HG02759 (cell line): ENCODE results near the gene SYNE1.
"Not testable (repeated sequence)": the region's sequence is repeated elsewhere in the genome, so short reads cannot be mapped to it uniquely, and the experiment has no call there.

Experiments used
- ATAC-seq: cut with Tn5 transposase; IDR thresholded peaks from one replicate; pipeline ENCODE4 v1.9.1; 2021; ENCODE audit warnings: mild to moderate bottlenecking, moderate library complexity; ENCODE audit not compliant: unreplicated experiment

Gene SYNE1, protein sequence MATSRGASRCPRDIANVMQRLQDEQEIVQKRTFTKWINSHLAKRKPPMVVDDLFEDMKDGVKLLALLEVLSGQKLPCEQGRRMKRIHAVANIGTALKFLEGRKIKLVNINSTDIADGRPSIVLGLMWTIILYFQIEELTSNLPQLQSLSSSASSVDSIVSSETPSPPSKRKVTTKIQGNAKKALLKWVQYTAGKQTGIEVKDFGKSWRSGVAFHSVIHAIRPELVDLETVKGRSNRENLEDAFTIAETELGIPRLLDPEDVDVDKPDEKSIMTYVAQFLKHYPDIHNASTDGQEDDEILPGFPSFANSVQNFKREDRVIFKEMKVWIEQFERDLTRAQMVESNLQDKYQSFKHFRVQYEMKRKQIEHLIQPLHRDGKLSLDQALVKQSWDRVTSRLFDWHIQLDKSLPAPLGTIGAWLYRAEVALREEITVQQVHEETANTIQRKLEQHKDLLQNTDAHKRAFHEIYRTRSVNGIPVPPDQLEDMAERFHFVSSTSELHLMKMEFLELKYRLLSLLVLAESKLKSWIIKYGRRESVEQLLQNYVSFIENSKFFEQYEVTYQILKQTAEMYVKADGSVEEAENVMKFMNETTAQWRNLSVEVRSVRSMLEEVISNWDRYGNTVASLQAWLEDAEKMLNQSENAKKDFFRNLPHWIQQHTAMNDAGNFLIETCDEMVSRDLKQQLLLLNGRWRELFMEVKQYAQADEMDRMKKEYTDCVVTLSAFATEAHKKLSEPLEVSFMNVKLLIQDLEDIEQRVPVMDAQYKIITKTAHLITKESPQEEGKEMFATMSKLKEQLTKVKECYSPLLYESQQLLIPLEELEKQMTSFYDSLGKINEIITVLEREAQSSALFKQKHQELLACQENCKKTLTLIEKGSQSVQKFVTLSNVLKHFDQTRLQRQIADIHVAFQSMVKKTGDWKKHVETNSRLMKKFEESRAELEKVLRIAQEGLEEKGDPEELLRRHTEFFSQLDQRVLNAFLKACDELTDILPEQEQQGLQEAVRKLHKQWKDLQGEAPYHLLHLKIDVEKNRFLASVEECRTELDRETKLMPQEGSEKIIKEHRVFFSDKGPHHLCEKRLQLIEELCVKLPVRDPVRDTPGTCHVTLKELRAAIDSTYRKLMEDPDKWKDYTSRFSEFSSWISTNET (N-terminal part only)

DNA sequence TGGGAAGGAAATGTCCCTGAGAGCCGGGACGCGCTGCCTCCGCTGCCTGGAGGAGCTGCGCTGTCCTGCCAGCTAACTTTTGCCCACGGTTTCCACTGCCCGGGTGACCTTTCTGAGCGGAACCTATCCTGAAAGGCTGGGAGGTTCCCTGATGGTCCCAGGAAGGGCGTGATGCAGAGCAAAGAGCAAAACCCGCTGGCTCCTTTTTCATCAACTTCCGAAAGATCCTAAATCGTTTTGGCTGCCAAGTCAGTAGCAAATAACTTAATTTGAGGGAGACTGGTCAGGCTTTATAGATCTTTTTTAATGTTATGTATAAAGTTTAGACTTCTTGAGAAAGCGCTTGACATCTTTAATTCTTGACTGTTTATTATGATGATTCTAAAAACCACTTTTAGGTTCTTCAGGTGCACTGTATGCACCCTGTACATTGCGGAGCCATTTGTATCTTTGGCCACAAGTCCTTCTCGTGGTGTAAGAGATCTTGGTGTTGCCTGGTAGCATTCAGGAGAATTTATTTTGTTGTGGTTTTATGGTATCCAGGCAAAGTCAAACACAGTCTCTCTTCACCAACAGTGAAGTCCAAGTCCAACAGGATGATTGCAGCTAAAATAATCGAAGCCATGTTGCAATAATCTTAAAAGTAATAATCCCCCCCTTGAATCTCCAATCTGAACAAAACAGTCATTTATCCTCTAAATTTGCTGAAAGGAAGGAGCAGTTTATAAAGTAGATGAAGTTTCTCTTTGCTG, at the start of gene SYNE1:
SYNE1 (minus strand) TSS at position 67 of the 752 bp plus-strand sequence. CDS start 9,031 bp downstream, outside the sequence.
- ATAC-seq: no peak

DNA sequence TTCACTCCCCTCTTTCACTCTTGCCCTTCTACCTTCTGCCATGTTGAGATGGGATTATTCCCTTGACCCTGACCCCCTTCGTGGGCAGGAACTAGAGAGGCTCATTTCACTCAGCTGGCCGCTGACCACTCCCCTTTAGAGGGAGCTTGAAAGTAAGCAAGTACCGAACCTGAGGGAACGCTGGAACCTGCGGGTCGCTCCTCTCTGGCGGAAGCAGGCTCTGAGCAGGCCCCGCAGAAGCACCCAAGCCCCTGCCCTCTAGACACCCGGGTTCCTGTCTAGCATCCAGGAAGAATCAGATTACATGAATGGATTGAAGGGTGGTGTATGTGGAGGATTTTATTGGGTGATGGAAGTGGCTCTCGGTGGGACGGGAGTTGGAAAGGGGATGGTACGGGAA, 48.7 kb upstream of the SYNE1 start:
- ATAC-seq: no peak

DNA sequence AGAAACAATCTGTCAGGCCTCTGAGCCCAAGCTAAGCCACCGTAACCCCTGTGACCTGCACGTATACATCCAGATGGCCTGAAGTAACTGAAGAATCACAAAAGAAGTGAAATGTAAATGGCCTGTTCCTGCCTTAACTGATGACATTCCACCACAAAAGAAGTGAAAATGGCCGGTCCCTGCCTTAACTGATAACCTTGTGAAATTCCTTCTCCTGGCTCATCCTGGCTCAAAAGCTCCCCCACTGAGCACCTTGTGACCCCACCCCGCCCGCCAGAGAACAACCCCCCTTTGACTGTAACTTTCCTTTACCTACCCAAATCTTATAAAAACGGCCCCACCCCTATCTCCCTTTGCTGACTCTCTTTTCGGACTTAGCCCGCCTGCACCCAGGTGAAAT, 45.8 kb upstream of the SYNE1 start:
- ATAC-seq: not testable (repeated sequence)

DNA sequence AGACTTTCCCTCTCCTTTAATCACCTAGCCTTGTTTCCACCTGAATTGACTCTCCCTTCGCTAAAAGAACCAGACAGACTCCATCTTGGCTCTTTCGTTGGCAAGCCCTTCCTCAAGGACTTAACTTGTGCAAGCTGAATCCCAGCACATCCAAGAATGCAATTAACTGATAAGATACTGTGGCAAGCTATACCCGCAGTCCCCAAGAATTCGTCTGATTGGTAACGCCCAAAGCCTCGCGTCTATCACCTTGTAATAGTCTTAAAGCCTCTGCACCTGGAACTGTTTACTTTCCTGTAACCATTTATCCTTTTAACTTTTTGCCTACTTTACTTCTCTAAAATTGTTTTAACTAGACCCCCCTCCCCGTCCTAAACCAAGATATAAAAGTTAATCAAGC, 45.0 kb upstream of the SYNE1 start:
- ATAC-seq: no peak

DNA sequence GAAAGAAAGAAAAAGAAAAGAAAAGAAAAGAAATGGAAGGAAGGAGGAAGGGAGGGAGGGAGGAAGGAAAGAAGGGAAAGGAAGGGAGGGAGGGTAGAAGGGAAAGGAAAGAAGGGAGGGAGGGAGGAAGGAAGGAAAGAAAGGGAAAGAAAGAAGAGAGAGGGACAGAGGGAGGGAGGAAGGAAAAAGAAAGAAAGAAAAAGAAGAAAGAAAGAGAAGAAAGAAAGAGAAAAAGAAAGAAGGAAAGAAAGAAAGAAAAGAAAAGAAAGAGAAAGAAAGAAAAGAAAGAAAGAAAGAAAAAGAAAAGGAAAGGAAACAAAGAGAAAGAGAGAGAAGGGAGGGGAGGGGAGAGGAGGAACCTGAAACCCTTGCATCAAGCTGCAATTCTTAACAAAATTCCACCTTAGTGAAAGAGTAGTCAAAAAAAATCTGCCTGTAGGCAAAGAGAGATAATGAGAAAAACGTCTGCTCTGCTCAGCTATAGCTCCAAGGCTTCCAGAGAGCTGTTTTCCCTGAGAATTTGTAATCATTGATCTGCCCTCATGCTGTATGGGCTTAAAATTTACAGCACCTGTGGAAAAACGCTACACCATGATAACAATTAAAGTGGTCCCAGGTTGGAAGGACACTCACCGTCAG, 43.8 kb upstream of the SYNE1 start:
- ATAC-seq: no peak

DNA sequence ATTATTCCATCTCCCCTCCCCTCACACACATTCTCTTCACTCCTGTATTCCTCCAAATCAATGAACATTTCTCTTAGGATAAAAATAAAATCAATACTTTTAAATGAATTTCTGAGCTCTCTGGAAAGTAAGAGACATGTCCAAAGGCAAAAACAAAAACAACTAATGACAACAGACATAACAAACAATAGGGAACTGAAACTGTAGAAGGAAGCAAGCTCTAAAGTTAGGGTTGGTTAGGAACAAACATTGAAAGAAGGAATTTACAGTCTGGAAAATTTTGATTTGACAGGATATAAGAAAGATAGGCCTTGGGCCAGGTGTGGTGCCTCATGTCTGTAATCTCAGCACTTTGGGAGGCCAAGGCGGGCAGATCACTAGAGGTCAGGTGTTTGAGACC, 43.0 kb upstream of the SYNE1 start:
- ATAC-seq: no peak

DNA sequence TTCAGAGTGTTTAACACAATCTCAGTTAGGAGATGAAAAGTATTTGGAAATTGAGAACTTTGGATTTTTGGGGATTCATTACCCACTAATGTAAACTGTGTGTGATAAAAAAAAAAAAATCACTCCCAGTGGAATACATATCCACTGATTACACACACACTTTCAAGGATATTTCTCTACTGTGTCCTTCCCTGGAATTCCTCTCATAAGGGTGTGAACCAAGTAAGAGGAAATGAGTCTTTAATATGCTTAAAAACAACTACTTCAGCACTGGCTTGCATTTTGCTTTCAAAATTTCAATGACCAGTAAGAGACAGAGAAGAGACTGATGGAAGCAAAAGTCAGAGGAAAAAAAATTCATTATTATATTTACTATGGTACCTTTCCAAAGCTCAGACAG, 36.1 kb upstream of the SYNE1 start:
- no peak for ATAC-seq

DNA sequence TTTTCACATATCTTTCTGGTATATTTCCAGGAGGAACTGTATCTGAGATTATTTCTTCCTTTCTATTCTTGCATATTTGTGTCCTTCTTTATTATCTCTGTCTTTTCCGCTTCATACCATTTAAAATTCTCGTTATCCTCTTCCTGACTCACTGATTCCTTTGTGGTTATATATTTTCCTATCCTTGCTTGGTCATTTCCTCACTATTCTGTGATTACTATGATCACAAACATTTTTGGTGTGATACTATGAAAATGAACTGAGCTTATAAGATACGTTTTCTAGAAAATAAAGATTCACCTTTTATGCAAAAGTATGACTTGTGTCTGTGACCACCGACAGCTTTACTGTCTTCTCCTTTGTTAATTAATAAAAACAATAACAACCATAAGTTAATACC, 34.0 kb upstream of the SYNE1 start:
- ATAC-seq: no peak

DNA sequence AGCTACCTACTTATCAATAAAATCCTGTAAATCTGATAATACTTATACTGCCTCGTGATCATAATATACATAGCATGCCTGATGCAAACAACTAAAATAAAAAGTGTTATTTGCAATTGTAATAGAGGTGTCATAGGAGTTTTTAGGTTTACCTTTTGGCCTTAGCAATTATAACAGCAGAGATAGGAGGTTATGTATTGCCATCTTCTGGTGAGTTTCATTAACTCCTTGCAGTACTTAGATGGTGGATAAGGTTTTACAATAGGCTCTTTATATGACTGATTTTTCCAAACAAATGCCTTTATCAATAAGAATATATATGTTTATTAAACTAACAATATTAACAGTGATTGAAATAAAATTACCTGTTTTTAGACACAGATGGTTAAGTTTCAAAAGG, 32.7 kb upstream of the SYNE1 start:
- no peak for ATAC-seq

DNA sequence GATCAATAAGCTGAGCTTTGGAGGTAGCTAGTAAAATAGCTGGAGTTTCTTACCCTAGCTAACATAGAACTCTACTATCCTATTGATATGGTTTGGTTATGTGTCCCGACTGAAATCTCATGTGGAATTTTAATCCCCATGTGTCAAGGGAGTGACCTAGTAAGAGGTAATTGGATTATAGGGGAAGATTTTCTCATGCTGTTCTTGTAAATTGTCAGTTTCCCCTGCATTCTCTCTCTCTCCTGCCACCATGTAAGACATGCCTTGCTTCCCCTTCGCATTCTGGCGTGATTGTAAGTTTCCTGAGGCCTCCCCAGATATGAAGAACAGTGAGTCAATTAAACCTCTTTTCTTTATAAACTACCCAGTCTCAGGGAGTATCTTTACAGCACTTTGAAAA, 24.6 kb upstream of the SYNE1 start:
- no peak for ATAC-seq

DNA sequence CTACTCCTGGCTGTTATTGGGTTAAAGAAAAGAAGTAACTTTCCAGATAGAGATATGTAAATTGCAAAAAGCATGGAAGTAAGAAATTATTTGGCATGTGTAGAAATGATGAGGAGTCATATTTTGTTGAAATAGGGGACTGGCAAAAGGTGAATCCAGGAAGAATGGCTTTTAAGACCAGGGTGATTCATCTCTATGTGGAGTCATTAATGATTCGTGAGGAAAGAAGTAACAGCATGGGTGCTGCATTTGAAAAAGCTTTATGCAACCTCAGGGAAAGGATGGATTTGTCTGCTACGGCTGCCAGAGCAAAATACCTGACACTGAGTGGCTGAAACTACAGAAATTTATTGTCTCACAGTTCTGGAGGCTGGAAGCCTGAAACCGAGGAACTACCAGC, 14.8 kb upstream of the SYNE1 start:
- no peak for ATAC-seq

DNA sequence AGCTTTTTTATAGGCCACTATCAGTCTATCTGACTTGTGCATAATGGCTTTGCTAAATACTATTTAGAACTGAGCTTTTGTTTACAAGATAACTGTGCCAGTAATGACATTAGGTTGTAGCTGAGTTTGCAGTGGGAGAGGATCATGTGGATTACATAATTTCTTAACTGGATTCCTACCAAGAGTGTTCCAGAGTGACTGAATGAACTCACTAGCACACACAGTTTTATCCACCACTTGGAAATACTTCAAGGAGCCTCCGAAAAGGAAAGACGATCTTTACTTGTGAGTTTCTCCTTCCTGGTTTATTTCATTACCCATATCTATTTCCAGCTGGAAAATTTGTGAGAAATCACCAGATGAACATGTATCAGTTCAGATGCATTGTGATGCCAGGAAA, 10.9 kb upstream of the SYNE1 start:
- ATAC-seq: no peak

DNA sequence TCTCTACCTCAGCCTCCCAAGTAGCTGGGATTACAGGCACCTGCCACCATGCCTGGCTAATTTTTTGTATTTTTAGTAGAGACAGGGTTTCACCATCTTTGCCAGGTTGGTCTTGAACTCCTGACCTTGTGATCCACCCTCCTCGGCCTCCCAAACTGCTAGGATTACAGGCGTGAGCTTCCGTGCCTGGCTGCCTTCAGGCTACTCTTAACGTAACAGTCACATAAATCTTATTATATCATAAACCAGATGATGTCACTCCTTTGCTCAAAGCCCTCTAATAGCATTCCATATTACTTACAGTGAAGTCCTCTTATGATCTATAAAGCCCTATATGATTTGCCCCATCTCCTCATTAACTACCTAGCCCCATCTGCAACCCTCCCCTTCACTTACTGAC, 9.6 kb upstream of the SYNE1 start:
- not testable (repeated sequence) for ATAC-seq

DNA sequence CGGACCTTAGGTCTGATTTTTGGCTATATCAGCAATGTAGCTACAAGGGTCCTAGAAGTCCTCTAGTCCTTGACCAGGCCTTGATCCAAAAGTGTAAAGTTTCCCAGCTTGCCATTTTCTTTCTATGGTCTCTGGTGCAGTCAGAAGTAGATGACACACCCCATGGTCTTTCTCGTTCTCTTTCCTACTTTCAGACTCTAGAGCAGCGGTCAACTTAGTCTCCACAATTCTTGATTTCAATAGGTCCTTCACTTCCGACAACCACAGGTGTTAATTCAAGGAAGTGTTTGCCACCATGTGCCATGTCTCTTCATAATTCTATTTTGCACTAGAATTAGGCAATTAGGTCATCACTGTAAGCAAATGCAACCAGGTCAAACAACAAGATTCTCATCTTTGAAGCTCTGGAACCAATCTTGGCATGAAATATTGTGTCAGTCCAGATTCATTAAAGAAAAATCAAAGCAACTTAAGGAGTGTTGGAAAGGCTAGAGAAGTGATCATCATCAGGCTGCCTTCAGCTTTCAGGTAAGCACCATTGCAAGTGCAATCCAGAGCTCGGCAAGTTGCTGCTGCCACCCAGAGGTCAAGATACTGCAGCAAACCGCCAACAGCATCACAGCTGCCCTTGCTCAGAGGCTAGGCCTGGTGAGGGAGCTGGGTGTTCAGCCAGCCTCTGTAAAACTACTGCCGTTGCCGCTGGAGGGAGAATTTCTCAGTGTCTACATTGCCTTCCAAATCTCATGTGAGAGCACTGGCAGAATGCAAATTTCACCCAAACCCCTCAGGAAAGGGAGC, 5.6 kb upstream of the SYNE1 start:
- peak; percentile 92 for ATAC-seq

DNA sequence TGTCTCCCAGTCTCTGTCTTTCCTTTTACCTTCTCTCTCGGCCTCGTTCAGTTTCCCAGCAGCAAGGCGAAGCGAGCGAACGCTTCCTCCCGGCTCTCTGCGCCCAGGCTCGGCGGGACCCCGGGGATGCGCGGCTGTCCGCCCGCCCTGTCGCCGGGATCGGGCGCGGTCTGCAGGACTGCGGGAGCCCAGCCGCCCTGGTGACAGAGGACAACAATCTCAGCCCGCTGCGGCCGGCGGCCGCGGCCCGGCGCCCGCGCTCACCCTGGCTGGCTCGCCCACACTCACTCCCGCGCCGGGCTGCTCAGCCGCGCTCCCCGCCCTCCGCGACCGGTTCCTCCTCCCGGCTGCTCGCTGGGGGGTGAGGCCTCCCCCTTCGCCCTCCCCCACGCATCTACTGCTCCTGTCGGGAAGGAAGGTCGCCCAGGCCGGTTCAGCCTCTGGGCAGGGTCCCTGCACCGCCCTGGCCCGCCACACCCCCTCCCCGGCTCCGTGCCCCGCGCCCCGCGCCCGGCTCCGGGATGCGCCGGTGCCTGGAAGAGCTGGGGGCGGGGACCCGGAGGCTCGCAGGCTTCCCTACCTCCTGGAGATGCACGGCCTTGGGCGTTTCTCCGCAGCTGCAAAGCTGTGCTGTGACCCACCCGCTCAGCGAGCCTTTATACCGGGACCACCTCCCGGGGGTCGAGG, 410 bp downstream of the SYNE1 start:
- ATAC-seq: peak; percentile 61

DNA sequence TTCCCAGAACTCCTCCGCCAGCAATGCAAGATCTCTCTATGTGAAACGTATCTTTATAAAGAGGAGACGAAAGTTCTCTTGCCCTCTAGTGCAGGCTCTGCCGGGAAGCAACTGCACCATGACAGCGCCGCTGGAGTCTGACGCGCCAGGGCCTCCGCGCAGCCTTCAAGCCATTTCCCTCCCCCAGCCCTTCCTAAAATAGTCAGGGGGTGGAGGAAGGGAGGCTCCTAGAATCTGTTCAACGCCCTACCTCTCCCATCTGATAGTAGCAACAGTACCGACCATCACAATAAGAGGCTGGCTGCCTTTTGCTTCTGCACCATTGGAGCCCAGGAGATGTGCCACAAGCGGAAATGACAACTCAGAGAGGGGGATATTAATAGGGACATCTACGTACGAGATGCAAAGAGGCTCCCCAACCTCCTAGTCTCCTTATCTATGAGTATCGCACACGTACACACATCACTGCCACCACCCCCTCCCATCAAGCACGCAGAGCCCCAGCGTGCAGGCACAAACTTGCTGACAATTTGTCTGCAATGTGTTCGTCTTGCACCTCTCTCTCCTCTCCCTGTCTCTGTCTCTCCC, 1.0 kb downstream of the SYNE1 start:
- peak; percentile 43 for ATAC-seq

DNA sequence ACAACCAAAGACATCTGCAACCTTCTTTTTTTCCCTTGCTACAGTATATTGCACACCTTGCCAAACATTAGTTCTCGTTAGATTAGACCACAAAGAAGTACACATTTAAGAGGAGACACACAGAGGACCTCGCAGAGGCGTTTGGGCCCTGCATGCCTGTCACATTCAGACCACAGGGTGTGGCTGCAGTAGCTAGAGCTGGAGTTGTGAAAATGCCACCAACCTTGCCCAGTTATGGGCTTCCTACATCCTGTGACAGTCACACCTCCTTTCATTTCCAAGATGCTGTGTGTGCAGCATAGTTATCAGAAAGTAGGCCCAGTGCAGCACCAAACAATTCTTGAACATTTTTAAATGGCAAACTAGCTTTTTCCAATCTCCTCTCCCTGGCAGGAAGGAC, 2.4 kb downstream of the SYNE1 start:
- ATAC-seq: peak; percentile 46

DNA sequence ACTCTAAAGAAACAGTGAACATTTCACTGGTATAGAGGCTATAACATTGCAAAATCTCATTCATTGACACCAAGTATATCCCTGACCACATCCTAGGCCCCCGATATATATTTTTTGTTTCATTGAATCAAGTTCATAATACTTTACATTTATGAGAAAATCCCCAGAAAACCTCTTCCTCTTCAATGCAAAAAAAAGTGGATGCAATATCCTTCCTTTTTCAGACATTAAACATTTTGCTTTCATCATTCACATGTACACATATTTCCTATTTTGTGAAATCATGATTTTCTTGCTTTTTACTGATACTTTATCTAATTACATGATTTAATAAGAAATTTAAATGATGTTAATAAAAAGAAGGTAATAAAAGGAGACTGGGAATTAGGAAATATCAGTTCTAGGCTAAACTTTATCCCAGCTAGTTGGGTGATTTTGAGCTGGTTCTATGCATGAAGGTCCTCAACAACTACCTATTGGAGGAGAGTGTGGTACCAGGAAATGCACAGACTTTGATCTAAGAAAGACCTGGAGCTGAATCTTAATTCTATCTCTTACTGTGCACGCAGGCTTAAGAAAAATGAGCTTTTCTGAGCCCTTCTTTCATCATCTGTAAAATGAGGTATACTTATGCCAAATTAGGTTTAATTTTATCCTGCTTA, 4.9 kb downstream of the SYNE1 start:
- no peak for ATAC-seq
